Kidney (tissue), 14 donors: ENCODE results near the gene SLC45A3. TPM values are rescaled to one million over a fixed set of nuclear protein-coding genes. Genes with fewer than 3 reads are reported as not detected.

Experiments used
- DNase-seq, 5 donors: peaks; one replicate each; pipeline ENCODE4 v3.0.0-alpha.2; 2013 to 2020
- FAIRE-seq: peaks from 2 replicates; lab custom pipeline; 2012; peaks lifted over from hg19 to GRCh38; lab: Jason Lieb, UNC
- H3K27ac ChIP-seq, 2 donors: one replicate each; pipeline ENCODE4 v1.7.0; 2013; ENCODE audit warnings: low read depth in 2 of 2, low read length in 2 of 2, inconsistent platforms in 1 of 2
- H3K27me3 ChIP-seq: one replicate; pipeline ENCODE4 v1.7.1; 2013; ENCODE audit warnings: low read length, inconsistent platforms; ENCODE audit not compliant: control insufficient read depth, insufficient read depth
- H3K36me3 ChIP-seq, 3 donors: one replicate each; pipeline versions ENCODE4 v1.7.0 to v1.7.1; 2013; ENCODE audit warnings: low read length in 3 of 3, control low read depth in 1 of 3, inconsistent platforms in 1 of 3; ENCODE audit not compliant: insufficient read depth in 3 of 3, control insufficient read depth in 2 of 3
- H3K4me1 ChIP-seq, 3 donors: one replicate each; pipeline versions ENCODE4 v1.7.0 to v1.7.1; 2013; ENCODE audit warnings: low read length in 3 of 3, inconsistent platforms in 1 of 3, low read depth in 1 of 3; ENCODE audit not compliant: control insufficient read depth in 2 of 3, insufficient read depth in 2 of 3
- H3K4me3 ChIP-seq, 3 donors: one replicate each; pipeline versions ENCODE4 v1.7.0 to v1.8.1; 2013; ENCODE audit warnings: low read length in 3 of 3, control low read depth in 1 of 3, inconsistent platforms in 1 of 3
- H3K9ac ChIP-seq, 3 donors: one replicate each; pipeline versions ENCODE4 v1.7.0 to v1.7.1; 2013; ENCODE audit warnings: low read length in 3 of 3, control low read depth in 1 of 3, inconsistent platforms in 1 of 3
- H3K9me3 ChIP-seq, 3 donors: one replicate each; pipeline versions ENCODE4 v1.7.0 to v1.7.1; 2013; ENCODE audit warnings: low read length in 3 of 3, control low read depth in 1 of 3, inconsistent platforms in 1 of 3; ENCODE audit not compliant: control insufficient read depth in 2 of 3, insufficient read depth in 1 of 3
- intact Hi-C: fragments of 100-400 bp; cut with DNase I; formaldehyde crosslinking; loops from one replicate; pipeline ENCODE4 v1.11.1; 2022
- polyA plus RNA-seq: library from polyadenylated mRNA; stranded (reverse); fragments of 350-450 nt; fragmentation: Illumina TruSeq; extraction: RNeasy Lipid Tissue Mini Kit (QIAGEN cat#74804); gene quantifications from one replicate; pipeline ENCODE4 v1.2.3, GENCODE V29; 2014; ENCODE audit warnings: low read depth, low replicate concordance; ENCODE audit not compliant: insufficient read depth
- total RNA-seq: library from RNA; stranded (reverse); fragmentation: NEBNext Ultra II Directional; extraction: Animal tissue kit (Norgen Biotek cat#: 25700); gene quantifications from one replicate; pipeline ENCODE4 v1.2.1, GENCODE V29; 2021
- TF ChIP-seq, protein P1 (sequence below): IDR thresholded peaks from 3 replicates; pipeline ENCODE4 v1.5.1; 2012; ENCODE audit warnings: mild to moderate bottlenecking, moderate library complexity, borderline replicate concordance; ENCODE audit not compliant: insufficient read depth; ENCODE audit errors: extremely low read depth
- donor health status: control.
- donor health status: control.
- donor health status: control.
- donor health status: control.
- donor health status: control.
- donor health status: DM: yes; HTN: yes; CAD: no.
- donor health status: Normal renal cell carcinoma (clear cell type).

Gene SLC45A3
- total and polyA plus RNA-seq, 2 donors from 2014 or later: 6.8 to 7.2 TPM

DNA sequence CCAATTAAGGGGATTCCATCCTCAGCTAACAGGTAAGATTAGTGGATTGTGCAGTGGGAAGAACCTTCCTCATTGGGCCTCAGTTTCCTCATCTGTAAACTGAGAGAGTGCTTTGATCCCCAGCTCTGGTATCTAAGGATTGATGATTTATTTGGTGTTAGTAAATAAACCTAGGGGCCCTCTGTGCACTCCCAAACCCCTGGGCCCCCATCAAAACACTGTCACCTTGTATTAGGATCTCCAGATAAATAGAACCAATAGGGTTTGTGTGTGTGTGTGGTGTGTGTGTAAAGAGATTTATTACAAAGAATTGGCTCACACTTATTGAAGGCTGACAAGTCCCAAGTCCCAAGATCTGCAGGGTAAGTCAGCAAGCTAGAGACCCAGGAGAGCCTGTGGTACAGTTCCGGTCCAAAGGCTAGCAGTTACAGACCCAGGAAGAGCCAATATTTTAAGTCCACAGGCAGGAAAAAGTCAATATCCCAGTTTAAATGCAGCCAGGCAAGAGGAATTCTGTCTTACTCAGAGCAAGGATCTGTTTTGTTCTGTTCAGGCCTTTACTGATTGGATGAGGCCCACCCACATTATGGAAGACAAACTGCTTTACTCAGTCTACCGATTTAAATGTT is 37.5 kb downstream of the SLC45A3 start:
- Histone ChIP-seq H3K4me3 (no peak overlapping the region), H3K36me3 (no peaks in the 10 kb centered on the region), H3K4me1 (no peaks in the 10 kb centered on the region), H3K27ac (no peak overlapping the region), H3K9ac (no peak overlapping the region), H3K9me3 (no peaks in the 10 kb centered on the region), H3K27me3 (no peaks in the 10 kb centered on the region)
- no peak for FAIRE-seq
- intact Hi-C loops: no loop called here
- TF ChIP-seq, protein P1, sequence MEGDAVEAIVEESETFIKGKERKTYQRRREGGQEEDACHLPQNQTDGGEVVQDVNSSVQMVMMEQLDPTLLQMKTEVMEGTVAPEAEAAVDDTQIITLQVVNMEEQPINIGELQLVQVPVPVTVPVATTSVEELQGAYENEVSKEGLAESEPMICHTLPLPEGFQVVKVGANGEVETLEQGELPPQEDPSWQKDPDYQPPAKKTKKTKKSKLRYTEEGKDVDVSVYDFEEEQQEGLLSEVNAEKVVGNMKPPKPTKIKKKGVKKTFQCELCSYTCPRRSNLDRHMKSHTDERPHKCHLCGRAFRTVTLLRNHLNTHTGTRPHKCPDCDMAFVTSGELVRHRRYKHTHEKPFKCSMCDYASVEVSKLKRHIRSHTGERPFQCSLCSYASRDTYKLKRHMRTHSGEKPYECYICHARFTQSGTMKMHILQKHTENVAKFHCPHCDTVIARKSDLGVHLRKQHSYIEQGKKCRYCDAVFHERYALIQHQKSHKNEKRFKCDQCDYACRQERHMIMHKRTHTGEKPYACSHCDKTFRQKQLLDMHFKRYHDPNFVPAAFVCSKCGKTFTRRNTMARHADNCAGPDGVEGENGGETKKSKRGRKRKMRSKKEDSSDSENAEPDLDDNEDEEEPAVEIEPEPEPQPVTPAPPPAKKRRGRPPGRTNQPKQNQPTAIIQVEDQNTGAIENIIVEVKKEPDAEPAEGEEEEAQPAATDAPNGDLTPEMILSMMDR: no peak
- DNase-seq: no peak

DNA sequence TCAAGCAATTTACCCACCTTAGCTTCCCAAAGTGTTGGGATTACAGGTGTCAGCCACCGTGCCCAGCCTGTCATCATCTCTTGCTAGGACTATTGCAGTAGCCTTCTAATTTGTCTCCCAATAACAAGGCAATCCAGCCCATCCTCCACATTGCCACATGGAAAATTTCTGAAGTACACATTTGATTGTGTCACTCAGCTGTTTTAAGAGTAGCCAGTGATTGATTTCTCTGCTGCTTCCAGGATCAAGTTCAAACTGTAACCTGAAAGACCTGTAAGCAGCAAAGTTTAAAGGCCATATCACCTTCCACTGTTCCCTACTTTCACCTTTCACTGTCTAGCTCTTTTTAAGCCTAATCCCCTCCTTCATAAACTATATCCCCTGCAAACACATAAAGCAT is 40.7 kb downstream of the SLC45A3 start:
- Histone ChIP-seq H3K36me3 (no peaks in the 10 kb centered on the region), H3K9ac (no peak overlapping the region), H3K27me3 (no peaks in the 10 kb centered on the region), H3K9me3 (no peaks in the 10 kb centered on the region), H3K27ac (no peak overlapping the region), H3K4me3 (no peak overlapping the region), H3K4me1 (no peaks in the 10 kb centered on the region)
- TF ChIP-seq, protein P1: no peak
- intact Hi-C loops: no loop called here
- no peak for DNase-seq
- no peak for FAIRE-seq

DNA sequence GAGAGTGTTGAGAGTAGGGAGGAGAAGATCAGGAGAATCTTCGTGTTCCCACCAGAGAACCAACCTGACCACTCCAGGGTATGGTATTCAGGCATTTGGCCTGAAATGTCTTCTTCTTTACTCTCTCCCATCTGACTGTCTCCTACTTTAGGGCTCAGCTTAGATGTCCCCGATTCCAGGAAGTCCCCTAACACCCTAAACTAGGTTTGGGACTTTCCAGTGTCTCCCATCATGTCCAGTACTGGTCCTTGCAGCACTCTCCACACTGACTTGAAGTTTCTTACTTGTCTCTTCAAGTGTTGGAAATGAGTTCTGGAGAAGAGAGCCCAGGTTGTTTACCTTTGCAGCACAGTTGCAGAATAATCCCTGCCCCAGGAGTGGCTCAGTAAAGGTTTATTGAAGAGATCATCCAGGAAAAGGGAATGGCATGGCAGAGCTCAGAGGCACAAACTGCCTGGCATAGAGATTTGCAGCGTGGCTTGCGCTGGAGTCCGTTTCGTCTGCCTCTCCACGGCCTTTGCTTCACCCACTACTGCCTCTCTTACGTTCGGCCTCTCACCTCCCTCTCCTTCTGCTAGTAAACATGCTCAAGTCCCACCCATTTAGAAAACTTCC is 42.3 kb downstream of the SLC45A3 start:
- peaks cover 0 to 1% (median 0%) of the 10 kb centered on the region in 3 donors for H3K4me1 ChIP-seq
- no peak for FAIRE-seq
- intact Hi-C loops: no loop called here

More for the DNA sequence above, 42.3 kb downstream of the SLC45A3 start:
- TF ChIP-seq, protein P1: no peak
- H3K27me3 ChIP-seq: no peaks in the 10 kb centered on the region
- no peak overlapping the region for H3K4me3 ChIP-seq
- H3K9ac ChIP-seq: no peak overlapping the region
- H3K9me3 ChIP-seq: no peaks in the 10 kb centered on the region
- H3K36me3 ChIP-seq: no peaks in the 10 kb centered on the region
- DNase-seq: no peak
- no peak overlapping the region for H3K27ac ChIP-seq
